HepG2 (cell line): ENCODE measurements around the gene TBC1D20. TPM values are rescaled to one million over a fixed set of nuclear protein-coding genes. Genes with fewer than 3 reads are reported as not detected.
A peak's percentile ranks its signal among the peaks of the same experiment; 100 is the strongest.

Experiments used
- BORCS8-MEF2B ChIP-seq: sonication (generic); formaldehyde crosslinking; IDR thresholded peaks from 2 replicates; pipeline ENCODE4 v1.8.0; 2022; ENCODE audit warnings: mild to moderate bottlenecking, missing genetic modification reagents
- CBX1 ChIP-seq: IDR thresholded peaks from one replicate; pipeline ENCODE4 v1.6.1; 2016; ENCODE audit warnings: antibody characterized with exemption, low read depth
- DNMT1 ChIP-seq: sonication (generic); formaldehyde crosslinking; IDR thresholded peaks from 2 replicates; pipeline ENCODE4 v1.5.1; 2020; ENCODE audit warnings: mild to moderate bottlenecking, missing genetic modification reagents
- FOSL2 ChIP-seq: sonication (generic); formaldehyde crosslinking; IDR thresholded peaks from 2 replicates; pipeline ENCODE4 v1.4.0; 2020; ENCODE audit warnings: missing genetic modification reagents
- FOXO1 ChIP-seq: sonication (generic); formaldehyde crosslinking; IDR thresholded peaks from 2 replicates; pipeline ENCODE4 v1.4.0; 2020; ENCODE audit warnings: missing genetic modification reagents
- KAT8 ChIP-seq: IDR thresholded peaks from 2 replicates; pipeline ENCODE4 v1.6.1; 2016; ENCODE audit warnings: missing genetic modification reagents, missing compliant biosample characterization
- MTA3 ChIP-seq: sonication (generic); formaldehyde crosslinking; IDR thresholded peaks from 2 replicates; pipeline ENCODE4 v1.4.0; 2020; ENCODE audit warnings: missing genetic modification reagents
- NR1H2 ChIP-seq: sonication (generic); formaldehyde crosslinking; IDR thresholded peaks from 2 replicates; pipeline ENCODE4 v1.8.1; 2022; ENCODE audit warnings: low read depth, missing genetic modification reagents, borderline replicate concordance
- REXO4 ChIP-seq: sonication (generic); formaldehyde crosslinking; IDR thresholded peaks from 2 replicates; pipeline ENCODE4 v1.8.0; 2022; ENCODE audit warnings: missing genetic modification reagents, mild to moderate bottlenecking, borderline replicate concordance
- SIX1 ChIP-seq: sonication (generic); formaldehyde crosslinking; IDR thresholded peaks from 2 replicates; pipeline ENCODE4 v1.4.0; 2020; ENCODE audit warnings: missing genetic modification reagents, borderline replicate concordance
- TAF1 ChIP-seq: sonication (generic); formaldehyde crosslinking; IDR thresholded peaks from 2 replicates; pipeline ENCODE4 v1.4.0; 2020; ENCODE audit warnings: missing genetic modification reagents
- ZFP1 ChIP-seq: IDR thresholded peaks from 2 replicates; pipeline ENCODE4 v1.6.1; 2016
- ZMYM4 ChIP-seq: sonication (generic); formaldehyde crosslinking; IDR thresholded peaks from 2 replicates; pipeline ENCODE4 v1.8.1; 2023; ENCODE audit warnings: mild to moderate bottlenecking, missing genetic modification reagents
- ZNF224 ChIP-seq: sonication (generic); formaldehyde crosslinking; IDR thresholded peaks from 2 replicates; pipeline ENCODE4 v1.5.0; 2020; ENCODE audit warnings: mild to moderate bottlenecking, missing genetic modification reagents
- ZNF230 ChIP-seq: sonication (generic); formaldehyde crosslinking; IDR thresholded peaks from 2 replicates; pipeline ENCODE4 v1.4.0; 2020; ENCODE audit warnings: mild to moderate bottlenecking, missing genetic modification reagents
- ZNF644 ChIP-seq: IDR thresholded peaks from 2 replicates; pipeline ENCODE4 v1.6.1; 2016; ENCODE audit warnings: low read depth
- ZNF83 ChIP-seq: sonication (generic); formaldehyde crosslinking; IDR thresholded peaks from 2 replicates; pipeline ENCODE4 v1.4.0; 2020; ENCODE audit warnings: missing genetic modification reagents, mild to moderate bottlenecking, borderline replicate concordance
- polyA plus RNA-seq, 8 experiments: library from polyadenylated mRNA; depleted of rRNA in 3 of 8; stranded (reverse) in 7 of 8; unstranded in 1 of 8; fragments of >200 nt; fragmentation: Illumina TruSeq in 4 of 8; extraction: Trizol in 4 of 8; gene quantifications; 2 replicates each; pipeline versions ENCODE4 v1.2.1 to v1.2.3, GENCODE V29; 2011 to 2016; ENCODE audit warnings: low read depth in 4 of 8, missing spikeins in 1 of 8, mixed read lengths in 1 of 8; ENCODE audit not compliant: insufficient read depth in 1 of 8
- total RNA-seq, 5 experiments: library from RNA; depleted of rRNA; stranded (reverse); fragments of >200 nt; fragmentation: Illumina TruSeq; extraction: Trizol; gene quantifications; 2 replicates each; pipeline ENCODE4 v1.2.3, GENCODE V29; 2016; ENCODE audit warnings: low read depth in 1 of 5
- TF ChIP-seq, protein P1 (sequence below): sonication (generic); formaldehyde crosslinking; conservative IDR thresholded peaks from 2 replicates; pipeline ENCODE4 v1.8.0; 2022; ENCODE audit warnings: mild to moderate bottlenecking, moderate library complexity, missing genetic modification reagents
- TF ChIP-seq, protein P2 (sequence below): sonication (generic); formaldehyde crosslinking; IDR thresholded peaks from 2 replicates; pipeline ENCODE4 v1.4.0; 2020; ENCODE audit warnings: missing genetic modification reagents
- TF ChIP-seq, protein P3 (sequence below): sonication (generic); formaldehyde crosslinking; IDR thresholded peaks from 2 replicates; pipeline ENCODE4 v1.5.0; 2020; ENCODE audit warnings: mild to moderate bottlenecking, missing genetic modification reagents, borderline replicate concordance
- TF ChIP-seq, protein P4 (sequence below): sonication (generic); formaldehyde crosslinking; IDR thresholded peaks from 2 replicates; pipeline ENCODE4 v1.4.0; 2020; ENCODE audit warnings: mild to moderate bottlenecking, missing genetic modification reagents

The TBC1D20 gene
- total and polyA plus RNA-seq, 2 of the 13 experiments (the other 11 are each of a cell fraction or from before 2014, with no cell fraction given) = 36.6 to 47.1 TPM

DNA sequence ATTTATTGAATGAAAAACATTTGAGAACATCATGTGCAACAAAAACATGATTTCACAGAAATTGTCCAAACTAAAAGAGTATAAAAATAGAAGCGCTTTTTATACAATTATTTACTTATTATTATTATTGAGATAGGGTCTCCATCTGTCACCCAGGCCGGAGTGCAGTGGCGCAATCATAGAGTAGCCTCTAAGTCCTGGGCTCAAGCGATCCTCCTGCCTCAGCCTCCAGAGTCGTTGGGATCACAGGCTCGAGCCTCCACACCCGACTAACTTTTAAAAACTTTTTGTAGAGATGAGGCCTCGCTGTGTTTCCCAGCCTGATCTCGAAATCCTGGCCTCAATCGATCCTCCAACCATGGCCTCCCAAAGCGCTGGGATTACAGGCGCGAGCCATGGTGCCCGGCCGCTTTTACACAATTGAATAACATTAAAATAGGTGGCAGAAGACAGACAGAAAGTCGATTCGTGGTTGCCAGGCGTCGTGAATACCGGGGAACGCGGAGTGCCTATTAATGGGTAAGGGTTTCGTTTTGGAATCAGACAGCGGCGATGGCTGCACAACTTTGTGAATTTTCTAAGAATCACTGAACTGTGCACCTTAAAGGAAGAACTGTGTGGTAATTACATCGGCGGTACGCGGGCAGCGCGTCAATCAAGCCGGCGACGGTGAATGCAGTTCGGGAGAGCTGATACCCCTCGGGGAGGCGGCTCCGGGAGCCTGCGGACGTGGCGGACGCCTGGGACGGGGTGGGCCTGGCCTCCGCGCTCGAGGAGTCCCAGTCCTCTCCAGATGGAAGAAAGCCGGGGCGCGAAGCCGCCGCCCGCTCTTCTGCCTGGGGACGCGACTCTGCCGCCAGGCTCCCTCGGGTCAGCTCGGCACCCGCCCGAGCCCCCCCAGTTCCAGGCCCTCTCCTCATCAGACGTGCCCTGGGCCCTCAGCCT lies 807 bp downstream of the TBC1D20 start (continued):
- TF ChIP-seq, protein P1, sequence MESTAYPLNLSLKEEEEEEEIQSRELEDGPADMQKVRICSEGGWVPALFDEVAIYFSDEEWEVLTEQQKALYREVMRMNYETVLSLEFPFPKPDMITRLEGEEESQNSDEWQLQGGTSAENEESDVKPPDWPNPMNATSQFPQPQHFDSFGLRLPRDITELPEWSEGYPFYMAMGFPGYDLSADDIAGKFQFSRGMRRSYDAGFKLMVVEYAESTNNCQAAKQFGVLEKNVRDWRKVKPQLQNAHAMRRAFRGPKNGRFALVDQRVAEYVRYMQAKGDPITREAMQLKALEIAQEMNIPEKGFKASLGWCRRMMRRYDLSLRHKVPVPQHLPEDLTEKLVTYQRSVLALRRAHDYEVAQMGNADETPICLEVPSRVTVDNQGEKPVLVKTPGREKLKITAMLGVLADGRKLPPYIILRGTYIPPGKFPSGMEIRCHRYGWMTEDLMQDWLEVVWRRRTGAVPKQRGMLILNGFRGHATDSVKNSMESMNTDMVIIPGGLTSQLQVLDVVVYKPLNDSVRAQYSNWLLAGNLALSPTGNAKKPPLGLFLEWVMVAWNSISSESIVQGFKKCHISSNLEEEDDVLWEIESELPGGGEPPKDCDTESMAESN (CRISPR knock-in tag) = no peak
- TF ChIP-seq ZNF230 (CRISPR knock-in tag) (0 out of 2 replicates have a peak, but pooled peaks have one; percentile 59), FOXO1 (no peak), ZNF83 (peak; percentile 88; the same call in 1 of the 2 replicates), CBX1 (no peak), SIX1 (CRISPR knock-in tag) (no peak), DNMT1 (0 out of 2 replicates have a peak, but pooled peaks have one; percentile 48), REXO4 (CRISPR knock-in tag) (peak; percentile 29; the same call in 1 of the 2 replicates), ZNF644 (no peak), ZNF224 (CRISPR knock-in tag) (peak; percentile 90), NR1H2 (CRISPR knock-in tag) (no peak), ZFP1 (CRISPR knock-in tag) (no peak), KAT8 (CRISPR knock-in tag) (no peak), BORCS8-MEF2B (CRISPR knock-in tag) (no peak), FOSL2 (CRISPR knock-in tag) (no peak), MTA3 (CRISPR knock-in tag) (no peak), ZMYM4 (CRISPR knock-in tag) (no peak; the same call in 1 of the 2 replicates), TAF1 (CRISPR knock-in tag) (no peak; the same call in 1 of the 2 replicates)
- TF ChIP-seq, protein P2, sequence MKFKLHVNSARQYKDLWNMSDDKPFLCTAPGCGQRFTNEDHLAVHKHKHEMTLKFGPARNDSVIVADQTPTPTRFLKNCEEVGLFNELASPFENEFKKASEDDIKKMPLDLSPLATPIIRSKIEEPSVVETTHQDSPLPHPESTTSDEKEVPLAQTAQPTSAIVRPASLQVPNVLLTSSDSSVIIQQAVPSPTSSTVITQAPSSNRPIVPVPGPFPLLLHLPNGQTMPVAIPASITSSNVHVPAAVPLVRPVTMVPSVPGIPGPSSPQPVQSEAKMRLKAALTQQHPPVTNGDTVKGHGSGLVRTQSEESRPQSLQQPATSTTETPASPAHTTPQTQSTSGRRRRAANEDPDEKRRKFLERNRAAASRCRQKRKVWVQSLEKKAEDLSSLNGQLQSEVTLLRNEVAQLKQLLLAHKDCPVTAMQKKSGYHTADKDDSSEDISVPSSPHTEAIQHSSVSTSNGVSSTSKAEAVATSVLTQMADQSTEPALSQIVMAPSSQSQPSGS = 0 out of 2 replicates have a peak, but pooled peaks have one; percentile 2
- TF ChIP-seq, protein P3, sequence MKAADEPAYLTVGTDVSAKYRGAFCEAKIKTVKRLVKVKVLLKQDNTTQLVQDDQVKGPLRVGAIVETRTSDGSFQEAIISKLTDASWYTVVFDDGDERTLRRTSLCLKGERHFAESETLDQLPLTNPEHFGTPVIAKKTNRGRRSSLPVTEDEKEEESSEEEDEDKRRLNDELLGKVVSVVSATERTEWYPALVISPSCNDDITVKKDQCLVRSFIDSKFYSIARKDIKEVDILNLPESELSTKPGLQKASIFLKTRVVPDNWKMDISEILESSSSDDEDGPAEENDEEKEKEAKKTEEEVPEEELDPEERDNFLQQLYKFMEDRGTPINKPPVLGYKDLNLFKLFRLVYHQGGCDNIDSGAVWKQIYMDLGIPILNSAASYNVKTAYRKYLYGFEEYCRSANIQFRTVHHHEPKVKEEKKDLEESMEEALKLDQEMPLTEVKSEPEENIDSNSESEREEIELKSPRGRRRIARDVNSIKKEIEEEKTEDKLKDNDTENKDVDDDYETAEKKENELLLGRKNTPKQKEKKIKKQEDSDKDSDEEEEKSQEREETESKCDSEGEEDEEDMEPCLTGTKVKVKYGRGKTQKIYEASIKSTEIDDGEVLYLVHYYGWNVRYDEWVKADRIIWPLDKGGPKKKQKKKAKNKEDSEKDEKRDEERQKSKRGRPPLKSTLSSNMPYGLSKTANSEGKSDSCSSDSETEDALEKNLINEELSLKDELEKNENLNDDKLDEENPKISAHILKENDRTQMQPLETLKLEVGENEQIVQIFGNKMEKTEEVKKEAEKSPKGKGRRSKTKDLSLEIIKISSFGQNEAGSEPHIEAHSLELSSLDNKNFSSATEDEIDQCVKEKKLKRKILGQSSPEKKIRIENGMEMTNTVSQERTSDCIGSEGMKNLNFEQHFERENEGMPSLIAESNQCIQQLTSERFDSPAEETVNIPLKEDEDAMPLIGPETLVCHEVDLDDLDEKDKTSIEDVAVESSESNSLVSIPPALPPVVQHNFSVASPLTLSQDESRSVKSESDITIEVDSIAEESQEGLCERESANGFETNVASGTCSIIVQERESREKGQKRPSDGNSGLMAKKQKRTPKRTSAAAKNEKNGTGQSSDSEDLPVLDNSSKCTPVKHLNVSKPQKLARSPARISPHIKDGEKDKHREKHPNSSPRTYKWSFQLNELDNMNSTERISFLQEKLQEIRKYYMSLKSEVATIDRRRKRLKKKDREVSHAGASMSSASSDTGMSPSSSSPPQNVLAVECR (CRISPR knock-in tag) = peak; percentile 85
- TF ChIP-seq, protein P4, sequence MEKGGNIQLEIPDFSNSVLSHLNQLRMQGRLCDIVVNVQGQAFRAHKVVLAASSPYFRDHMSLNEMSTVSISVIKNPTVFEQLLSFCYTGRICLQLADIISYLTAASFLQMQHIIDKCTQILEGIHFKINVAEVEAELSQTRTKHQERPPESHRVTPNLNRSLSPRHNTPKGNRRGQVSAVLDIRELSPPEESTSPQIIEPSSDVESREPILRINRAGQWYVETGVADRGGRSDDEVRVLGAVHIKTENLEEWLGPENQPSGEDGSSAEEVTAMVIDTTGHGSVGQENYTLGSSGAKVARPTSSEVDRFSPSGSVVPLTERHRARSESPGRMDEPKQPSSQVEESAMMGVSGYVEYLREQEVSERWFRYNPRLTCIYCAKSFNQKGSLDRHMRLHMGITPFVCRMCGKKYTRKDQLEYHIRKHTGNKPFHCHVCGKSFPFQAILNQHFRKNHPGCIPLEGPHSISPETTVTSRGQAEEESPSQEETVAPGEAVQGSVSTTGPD = no peak
